ENCODE results near the gene SMG5. TPM values are rescaled to one million over a fixed set of nuclear protein-coding genes. Genes with fewer than 3 reads are reported as not detected.

Gene SMG5
- total RNA-seq, 2 experiments from 2014 or later, result 70.3 to 70.7 TPM

DNA sequence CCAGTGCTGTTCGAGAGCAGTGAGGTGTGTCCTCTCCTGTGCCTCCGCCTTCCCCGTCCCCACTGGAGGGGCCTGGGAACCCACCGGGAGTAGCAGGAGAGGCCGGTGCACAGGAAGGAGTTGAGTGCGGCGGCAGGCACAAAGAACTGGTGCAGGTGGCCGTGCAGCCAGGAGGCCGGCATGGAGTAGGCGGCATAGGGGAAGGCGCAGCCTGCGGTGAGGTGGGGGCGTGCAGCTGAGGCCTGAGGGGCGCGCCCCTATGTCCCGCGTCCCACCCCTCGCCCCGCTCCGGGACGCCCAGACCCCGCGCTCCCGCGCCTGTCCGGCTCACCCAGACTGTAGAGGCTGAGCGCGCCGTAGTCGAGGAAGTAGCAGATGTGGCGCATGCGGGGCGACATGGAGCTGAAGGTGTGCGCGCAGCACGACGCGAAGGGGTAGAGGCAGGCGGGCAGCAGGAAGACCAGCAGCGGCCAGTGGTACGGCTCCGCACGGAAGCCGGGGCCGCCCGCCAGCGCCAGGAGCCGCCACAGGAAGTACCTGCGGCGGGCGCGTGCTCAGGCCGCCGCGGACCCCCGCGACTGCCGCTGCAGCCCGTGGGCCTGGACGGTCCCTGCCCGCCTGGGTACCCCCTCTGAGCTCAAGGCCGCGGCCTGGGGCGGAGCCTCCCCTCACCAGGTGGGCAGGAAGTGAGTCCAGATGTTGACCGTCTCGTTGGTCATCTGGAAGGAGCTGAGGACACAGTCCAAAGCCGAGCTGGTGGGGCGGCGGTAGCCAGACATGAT is 37.0 kb downstream of the SMG5 start:
- Mint-ChIP-seq H3K36me3 (ENCODE audit: low read depth) (peaks cover 3% of the 10 kb centered on the region), H3K4me3 (peak overlapping the region; percentile 70), H3K9me3 (no peaks in the 10 kb centered on the region), H3K4me1 (ENCODE audit: low read depth) (peaks cover 17% of the 10 kb centered on the region), H3K27me3 (no peaks in the 10 kb centered on the region), H3K27ac (peak overlapping the region; percentile 73)
- peak; percentile 64 for DNase-seq
- peak; percentile 60 for ATAC-seq
- TF ChIP-seq, protein P1, sequence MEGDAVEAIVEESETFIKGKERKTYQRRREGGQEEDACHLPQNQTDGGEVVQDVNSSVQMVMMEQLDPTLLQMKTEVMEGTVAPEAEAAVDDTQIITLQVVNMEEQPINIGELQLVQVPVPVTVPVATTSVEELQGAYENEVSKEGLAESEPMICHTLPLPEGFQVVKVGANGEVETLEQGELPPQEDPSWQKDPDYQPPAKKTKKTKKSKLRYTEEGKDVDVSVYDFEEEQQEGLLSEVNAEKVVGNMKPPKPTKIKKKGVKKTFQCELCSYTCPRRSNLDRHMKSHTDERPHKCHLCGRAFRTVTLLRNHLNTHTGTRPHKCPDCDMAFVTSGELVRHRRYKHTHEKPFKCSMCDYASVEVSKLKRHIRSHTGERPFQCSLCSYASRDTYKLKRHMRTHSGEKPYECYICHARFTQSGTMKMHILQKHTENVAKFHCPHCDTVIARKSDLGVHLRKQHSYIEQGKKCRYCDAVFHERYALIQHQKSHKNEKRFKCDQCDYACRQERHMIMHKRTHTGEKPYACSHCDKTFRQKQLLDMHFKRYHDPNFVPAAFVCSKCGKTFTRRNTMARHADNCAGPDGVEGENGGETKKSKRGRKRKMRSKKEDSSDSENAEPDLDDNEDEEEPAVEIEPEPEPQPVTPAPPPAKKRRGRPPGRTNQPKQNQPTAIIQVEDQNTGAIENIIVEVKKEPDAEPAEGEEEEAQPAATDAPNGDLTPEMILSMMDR (IDR thresholded peaks at IDR 0.05), result no peak
- ChIA-PET CTCF (interaction anchor here (0.9 to 2.7 kb wide), 6 partner anchors 19 to 179 kb away, joined by 3 to 10 read pairs (median 4); partner anchors contain the start of gene TMEM79), POLR2A (interaction anchor here (0.6 to 2.4 kb wide), 20 partner anchors 8 to 395 kb away, joined by 3 to 11 read pairs (median 4); partner anchors contain the start of genes MEX3A, PMF1, SMG5 and TMEM79)
- intact Hi-C loops (cut with micrococcal nuclease), result no loop called here

DNA sequence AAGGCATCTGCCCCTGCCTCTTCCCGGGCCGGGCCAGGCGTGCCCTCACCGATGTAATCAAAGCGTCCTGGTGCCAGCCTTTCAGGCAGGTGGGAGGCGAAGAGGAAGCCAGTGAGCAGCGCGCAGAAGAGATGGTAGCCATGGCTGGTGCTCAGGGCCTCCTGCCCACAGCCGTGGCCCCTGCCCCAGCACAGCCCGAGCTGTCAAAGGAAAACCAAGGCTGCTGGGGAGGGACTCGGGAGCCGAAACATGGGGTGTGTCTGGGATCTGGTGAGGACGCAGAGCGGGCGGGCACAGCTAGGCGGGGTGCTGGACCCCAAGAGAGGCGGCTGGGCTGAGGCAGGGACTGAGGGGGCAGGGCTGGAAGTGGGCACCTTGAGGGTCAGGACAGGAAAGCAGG is 37.9 kb downstream of the SMG5 start:
- ChIA-PET CTCF (interaction anchor here (2.7 kb wide), 1 partner anchor 104 kb away, joined by 10 read pairs; no protein-coding TSS in a partner anchor), POLR2A (interaction anchor here (0.6 to 2.4 kb wide), 8 partner anchors 9 to 162 kb away, joined by 3 to 11 read pairs (median 5); partner anchors contain the start of genes MEX3A, PMF1, SMG5 and TMEM79)
- intact Hi-C loops (cut with micrococcal nuclease), result no loop called here
- TF ChIP-seq, protein P1 (IDR thresholded peaks at IDR 0.05), result no peak
- peak overlapping the region; percentile 73 for H3K27ac Mint-ChIP-seq
- H3K9me3 Mint-ChIP-seq, result no peaks in the 10 kb centered on the region
- H3K4me3 Mint-ChIP-seq, result peak overlapping the region; percentile 70
- ATAC-seq (no peak), DNase-seq (no peak)
- peaks cover 7% of the 10 kb centered on the region for H3K36me3 Mint-ChIP-seq (ENCODE audit: low read depth)
- peaks cover 17% of the 10 kb centered on the region for H3K4me1 Mint-ChIP-seq (ENCODE audit: low read depth)
- H3K27me3 Mint-ChIP-seq, result no peaks in the 10 kb centered on the region

DNA sequence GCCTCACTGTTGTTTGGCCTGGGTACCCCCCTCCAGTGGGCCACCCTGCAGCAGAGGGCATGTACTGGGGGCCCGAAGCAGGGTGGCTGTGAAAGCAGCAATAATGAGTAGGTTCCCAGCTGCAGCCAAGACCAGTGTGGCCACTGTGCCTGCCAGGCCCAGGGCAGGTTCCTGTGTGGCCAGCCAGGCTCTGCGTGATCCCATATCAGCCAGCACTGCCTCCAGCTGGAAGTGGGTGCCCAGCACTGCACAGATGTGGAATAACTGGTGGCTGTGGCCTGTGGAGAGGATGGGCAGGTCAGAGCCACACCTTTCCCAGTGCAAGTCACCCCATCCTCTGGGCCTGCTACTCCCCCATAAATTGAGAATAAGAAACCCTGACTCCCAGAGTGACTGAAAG is 38.5 kb downstream of the SMG5 start:
- no peak for DNase-seq
- intact Hi-C loops (cut with micrococcal nuclease), result no loop called here
- POLR2A ChIA-PET, result interaction anchor here (1.8 to 2.4 kb wide), 2 partner anchors 11 to 18 kb away, joined by 6 to 9 read pairs; no protein-coding TSS in a partner anchor
- TF ChIP-seq, protein P1 (IDR thresholded peaks at IDR 0.05), result no peak
- Mint-ChIP-seq H3K27ac (no peak overlapping the region), H3K4me3 (no peak overlapping the region), H3K27me3 (no peaks in the 10 kb centered on the region), H3K4me1 (ENCODE audit: low read depth) (peaks cover 17% of the 10 kb centered on the region), H3K9me3 (no peaks in the 10 kb centered on the region), H3K36me3 (ENCODE audit: low read depth) (peaks cover 6% of the 10 kb centered on the region)
- ATAC-seq, result no peak
- CTCF ChIA-PET, result no interaction called here

DNA sequence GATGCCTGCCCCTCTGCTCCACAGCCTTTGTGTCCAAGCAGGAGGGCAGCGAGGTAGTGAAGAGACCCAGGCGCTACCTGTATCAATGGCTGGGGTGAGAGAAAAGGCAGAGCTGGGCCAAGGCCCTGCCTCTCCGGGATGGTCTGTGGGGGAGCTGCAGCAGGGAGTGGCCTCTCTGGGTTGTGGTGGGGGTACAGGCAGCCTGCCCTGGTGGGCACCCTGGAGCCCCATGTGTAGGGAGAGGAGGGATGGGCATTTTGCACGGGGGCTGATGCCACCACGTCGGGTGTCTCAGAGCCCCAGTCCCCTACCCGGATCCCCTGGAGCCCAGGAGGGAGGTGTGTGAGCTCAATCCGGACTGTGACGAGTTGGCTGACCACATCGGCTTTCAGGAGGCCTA is 39.9 kb downstream of the SMG5 start:
- ATAC-seq (no peak), DNase-seq (no peak)
- ChIA-PET POLR2A (no interaction called here), CTCF (interaction anchor here (1.6 kb wide), 1 partner anchor 10 kb away, joined by 4 read pairs; no protein-coding TSS in a partner anchor)
- Mint-ChIP-seq H3K4me1 (ENCODE audit: low read depth) (peaks cover 19% of the 10 kb centered on the region), H3K4me3 (no peak overlapping the region), H3K27ac (no peak overlapping the region), H3K36me3 (ENCODE audit: low read depth) (peaks cover 8% of the 10 kb centered on the region), H3K27me3 (no peaks in the 10 kb centered on the region), H3K9me3 (no peaks in the 10 kb centered on the region)
- intact Hi-C loops (cut with micrococcal nuclease), result no loop called here
- TF ChIP-seq, protein P1 (IDR thresholded peaks at IDR 0.05), result no peak

DNA sequence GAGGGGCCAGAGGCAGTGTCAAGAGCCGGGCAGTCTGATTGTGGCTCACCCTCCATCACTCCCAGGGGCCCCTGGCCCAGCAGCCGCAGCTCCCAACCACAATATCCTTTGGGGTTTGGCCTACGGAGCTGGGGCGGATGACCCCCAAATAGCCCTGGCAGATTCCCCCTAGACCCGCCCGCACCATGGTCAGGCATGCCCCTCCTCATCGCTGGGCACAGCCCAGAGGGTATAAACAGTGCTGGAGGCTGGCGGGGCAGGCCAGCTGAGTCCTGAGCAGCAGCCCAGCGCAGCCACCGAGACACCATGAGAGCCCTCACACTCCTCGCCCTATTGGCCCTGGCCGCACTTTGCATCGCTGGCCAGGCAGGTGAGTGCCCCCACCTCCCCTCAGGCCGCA is 40.7 kb downstream of the SMG5 start, which contains the start of gene BGLAP:
TSS of gene BGLAP (plus strand) at position 259 of the 400 bp plus-strand sequence. CDS start at position 307, 48 bp downstream.
- DNase-seq, result no peak
- Mint-ChIP-seq H3K4me3 (no peak within 1 kb of the TSS), H3K4me1 (ENCODE audit: low read depth) (peaks cover 17% of the 10 kb centered on the region), H3K36me3 (ENCODE audit: low read depth) (peaks cover 12% of the 10 kb centered on the region), H3K9me3 (no peaks in the 10 kb centered on the region), H3K27me3 (no peaks in the 10 kb centered on the region), H3K27ac (no peak within 1 kb of the TSS)
- POLR2A ChIA-PET, result interaction anchor here (1.0 to 1.1 kb wide), 2 partner anchors 9 to 15 kb away, joined by 3 read pairs; no protein-coding TSS in a partner anchor
- CTCF ChIA-PET, result interaction anchor here (0.8 to 1.6 kb wide), 3 partner anchors 9 to 96 kb away, joined by 3 to 4 read pairs (median 4); no protein-coding TSS in a partner anchor
- intact Hi-C loops (cut with micrococcal nuclease), result no loop called here
- TF ChIP-seq, protein P1 (IDR thresholded peaks at IDR 0.05), result no peak
- no peak for ATAC-seq

All from activated CD8-positive, alpha-beta T cell treated with anti-CD3 and anti-CD28 coated beads for 36 hours (primary cell).